ENCODE measurements around the gene NFATC2IP.

DNA sequence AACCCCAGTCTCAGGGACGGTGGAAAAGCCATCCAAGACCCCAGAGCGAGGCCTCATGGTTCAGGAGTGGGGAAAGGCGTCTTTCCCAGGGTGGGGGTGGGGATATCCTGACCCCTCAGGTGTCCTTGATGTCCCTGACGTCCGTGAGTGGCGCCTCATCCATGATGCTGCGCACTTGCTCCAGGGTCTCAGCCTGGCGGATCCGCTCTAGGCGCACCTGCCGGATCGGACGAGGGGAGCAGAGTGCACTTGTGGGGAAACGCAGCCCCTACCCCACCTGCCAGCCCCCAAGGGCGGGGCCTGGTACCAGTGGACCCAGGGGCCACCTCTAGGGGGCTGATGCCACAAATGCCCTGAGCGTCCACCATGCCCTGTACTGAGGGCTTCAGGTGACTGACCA lies 45.9 kb upstream of the NFATC2IP start:
- no peak for TF ChIP-seq CHD1 (IDR thresholded peaks at IDR 0.05; ENCODE audit: low read depth, low read length)
- TF ChIP-seq, protein P1, sequence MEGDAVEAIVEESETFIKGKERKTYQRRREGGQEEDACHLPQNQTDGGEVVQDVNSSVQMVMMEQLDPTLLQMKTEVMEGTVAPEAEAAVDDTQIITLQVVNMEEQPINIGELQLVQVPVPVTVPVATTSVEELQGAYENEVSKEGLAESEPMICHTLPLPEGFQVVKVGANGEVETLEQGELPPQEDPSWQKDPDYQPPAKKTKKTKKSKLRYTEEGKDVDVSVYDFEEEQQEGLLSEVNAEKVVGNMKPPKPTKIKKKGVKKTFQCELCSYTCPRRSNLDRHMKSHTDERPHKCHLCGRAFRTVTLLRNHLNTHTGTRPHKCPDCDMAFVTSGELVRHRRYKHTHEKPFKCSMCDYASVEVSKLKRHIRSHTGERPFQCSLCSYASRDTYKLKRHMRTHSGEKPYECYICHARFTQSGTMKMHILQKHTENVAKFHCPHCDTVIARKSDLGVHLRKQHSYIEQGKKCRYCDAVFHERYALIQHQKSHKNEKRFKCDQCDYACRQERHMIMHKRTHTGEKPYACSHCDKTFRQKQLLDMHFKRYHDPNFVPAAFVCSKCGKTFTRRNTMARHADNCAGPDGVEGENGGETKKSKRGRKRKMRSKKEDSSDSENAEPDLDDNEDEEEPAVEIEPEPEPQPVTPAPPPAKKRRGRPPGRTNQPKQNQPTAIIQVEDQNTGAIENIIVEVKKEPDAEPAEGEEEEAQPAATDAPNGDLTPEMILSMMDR (conservative IDR thresholded peaks at IDR 0.05; ENCODE audit: low read depth, low read length): no peak
- no peak for TF ChIP-seq POLR2A (IDR thresholded peaks at IDR 0.05; ENCODE audit: low read depth, low read length)
- no peak for TF ChIP-seq BHLHE40 (IDR thresholded peaks at IDR 0.05; ENCODE audit: low read depth, low read length)
- no peak for TF ChIP-seq MXI1 (IDR thresholded peaks at IDR 0.05; ENCODE audit: borderline replicate concordance, low read depth, low read length)
- no peak for TF ChIP-seq RFX5 (IDR thresholded peaks at IDR 0.05; ENCODE audit: low read depth, low read length)
- no peak for TF ChIP-seq MAFK (IDR thresholded peaks at IDR 0.05; ENCODE audit: low read depth, low read length)
- no peak for TF ChIP-seq CEBPB (IDR thresholded peaks at IDR 0.05; ENCODE audit: low read depth, low read length)
- TF ChIP-seq, protein P2, sequence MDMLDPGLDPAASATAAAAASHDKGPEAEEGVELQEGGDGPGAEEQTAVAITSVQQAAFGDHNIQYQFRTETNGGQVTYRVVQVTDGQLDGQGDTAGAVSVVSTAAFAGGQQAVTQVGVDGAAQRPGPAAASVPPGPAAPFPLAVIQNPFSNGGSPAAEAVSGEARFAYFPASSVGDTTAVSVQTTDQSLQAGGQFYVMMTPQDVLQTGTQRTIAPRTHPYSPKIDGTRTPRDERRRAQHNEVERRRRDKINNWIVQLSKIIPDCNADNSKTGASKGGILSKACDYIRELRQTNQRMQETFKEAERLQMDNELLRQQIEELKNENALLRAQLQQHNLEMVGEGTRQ (IDR thresholded peaks at IDR 0.05; ENCODE audit: low read depth, low read length): no peak
- no peak for TF ChIP-seq RAD21 (IDR thresholded peaks at IDR 0.05; ENCODE audit: low read length)
- no peak for TF ChIP-seq SMC3 (IDR thresholded peaks at IDR 0.05; ENCODE audit: low read depth, low read length)
- TF ChIP-seq, protein P3, sequence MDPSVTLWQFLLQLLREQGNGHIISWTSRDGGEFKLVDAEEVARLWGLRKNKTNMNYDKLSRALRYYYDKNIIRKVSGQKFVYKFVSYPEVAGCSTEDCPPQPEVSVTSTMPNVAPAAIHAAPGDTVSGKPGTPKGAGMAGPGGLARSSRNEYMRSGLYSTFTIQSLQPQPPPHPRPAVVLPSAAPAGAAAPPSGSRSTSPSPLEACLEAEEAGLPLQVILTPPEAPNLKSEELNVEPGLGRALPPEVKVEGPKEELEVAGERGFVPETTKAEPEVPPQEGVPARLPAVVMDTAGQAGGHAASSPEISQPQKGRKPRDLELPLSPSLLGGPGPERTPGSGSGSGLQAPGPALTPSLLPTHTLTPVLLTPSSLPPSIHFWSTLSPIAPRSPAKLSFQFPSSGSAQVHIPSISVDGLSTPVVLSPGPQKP (IDR thresholded peaks at IDR 0.05; ENCODE audit: borderline replicate concordance, low read depth, low read length): no peak
